T47D (cell line): ENCODE data around the gene BRD8.

Source experiments
- DNase-seq, 2 experiments: peaks; one replicate each; pipeline versions ENCODE4 v3.0.0 to v3.0.0-alpha.2; 2011 to 2012; ENCODE audit warnings: low read depth in 1 of 2, low spot score in 1 of 2
- JUND ChIP-seq: IDR thresholded peaks from 2 replicates; pipeline ENCODE4 v1.6.1; 2012; ENCODE audit warnings: low read depth
- in situ Hi-C: cut with HindIII; loops from 2 replicates; pipeline ENCODE4 v1.10.0; 2016; ENCODE audit warnings: low sequenced_read_pairs, low pct_unique_long_range_greater_than_20kb

Gene BRD8

DNA sequence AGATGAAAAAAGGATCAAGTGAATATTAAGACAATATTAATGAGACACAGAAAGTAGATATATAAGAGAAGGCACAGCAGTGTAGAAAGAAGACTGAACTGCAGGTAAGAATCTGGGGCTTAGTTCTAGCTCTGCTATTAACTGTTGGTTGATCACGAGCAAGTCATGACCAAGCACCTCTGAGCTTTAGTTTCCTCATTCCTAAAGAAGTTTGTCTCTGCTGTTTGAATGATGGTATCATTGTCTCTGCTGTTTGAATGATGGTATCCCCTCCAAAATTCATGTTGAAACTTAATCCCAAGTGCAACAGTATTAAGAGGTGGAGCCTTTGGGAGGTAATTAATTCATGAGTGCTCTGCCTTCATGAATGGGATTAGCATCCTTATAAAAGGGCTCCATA, 36.7 kb downstream of the BRD8 start:
- peak in 1 of 2 experiments; percentile 27 for DNase-seq
- TF ChIP-seq JUND, result no peak
- in situ Hi-C loops, result no loop called here

DNA sequence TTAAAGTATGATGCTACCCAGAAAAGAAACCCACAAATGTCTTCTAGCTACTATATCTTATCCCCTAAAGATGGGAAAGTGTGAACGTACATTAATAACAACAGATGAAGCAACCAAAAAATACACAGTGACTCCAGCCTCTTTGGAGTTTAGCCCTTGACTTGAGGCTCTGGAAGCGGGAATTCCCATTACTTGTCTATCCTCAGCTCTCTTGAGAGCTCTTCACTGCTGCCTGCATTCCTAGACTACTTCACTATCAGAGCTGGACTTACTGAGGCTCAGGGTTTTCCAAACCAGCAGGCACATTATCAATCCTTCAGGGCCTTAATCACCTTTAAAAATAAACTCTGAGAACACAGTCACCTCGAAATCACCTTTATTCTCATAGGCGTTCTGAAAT, 38.2 kb downstream of the BRD8 start:
- no peak for DNase-seq
- in situ Hi-C loops, result no loop called here
- no peak for TF ChIP-seq JUND

DNA sequence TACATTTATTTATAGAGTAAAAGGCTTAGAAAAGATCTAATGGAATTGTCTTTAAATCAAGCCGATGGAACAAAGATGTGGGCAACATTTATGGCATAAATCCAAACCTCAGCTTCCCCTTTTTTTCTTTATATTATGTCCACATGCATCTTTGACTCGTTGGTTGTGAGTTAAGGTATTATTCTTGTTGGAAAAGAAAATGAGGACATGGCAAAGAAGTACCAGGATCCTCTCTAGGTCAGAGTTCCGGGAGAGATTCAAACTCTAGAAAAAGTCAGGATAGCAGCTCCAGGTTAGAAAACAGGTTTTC, 38.7 kb downstream of the BRD8 start:
- in situ Hi-C loops, result no loop called here
- no peak for TF ChIP-seq JUND
- DNase-seq, result no peak

DNA sequence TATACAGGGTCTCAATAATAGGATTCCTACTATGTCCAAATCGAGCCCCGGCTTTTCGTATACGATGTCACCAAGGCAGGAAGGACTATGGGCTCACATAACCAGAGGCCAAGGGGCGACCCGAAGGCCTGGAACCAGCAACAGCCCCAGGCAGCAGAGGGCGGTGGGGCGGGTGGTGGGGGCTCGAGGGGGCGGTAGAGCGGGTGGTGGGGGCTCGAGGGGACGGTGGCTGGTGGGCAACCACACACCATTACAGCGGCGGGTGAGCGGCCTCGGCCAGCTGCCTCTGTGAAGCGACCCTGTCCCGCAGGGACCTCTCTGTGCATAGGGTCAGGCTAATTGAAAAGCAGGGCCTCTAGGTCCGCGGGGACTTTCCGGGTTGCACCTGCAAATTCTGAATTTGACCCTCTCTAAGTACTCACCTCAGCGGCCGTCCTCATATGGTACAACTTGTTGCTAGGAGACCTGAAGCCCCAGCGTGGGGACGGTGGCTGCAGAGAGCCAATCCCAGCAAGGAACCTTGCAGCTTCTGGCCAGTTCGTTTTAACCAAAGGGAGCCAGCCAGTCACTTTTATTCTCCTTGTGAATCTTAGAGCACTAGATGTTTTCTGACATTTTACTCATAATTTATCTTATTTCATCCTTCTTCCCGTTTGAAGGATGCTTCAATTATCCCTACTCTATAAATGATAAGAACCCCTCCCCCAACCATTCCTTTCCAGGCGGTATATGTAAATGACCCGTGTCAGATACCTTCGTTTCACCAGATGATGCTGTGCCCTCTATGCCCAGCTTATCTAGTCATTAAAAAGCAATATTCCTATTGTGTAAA, 39.3 kb downstream of the BRD8 start, which contains the start of gene NME5:
Gene NME5, minus strand, starts transcription at position 480 of the 832 bp plus-strand sequence. CDS start 648 bp downstream, outside the sequence.
- in situ Hi-C loops, result no loop called here
- peak; percentile 79 to 85 for DNase-seq
- no peak for TF ChIP-seq JUND

DNA sequence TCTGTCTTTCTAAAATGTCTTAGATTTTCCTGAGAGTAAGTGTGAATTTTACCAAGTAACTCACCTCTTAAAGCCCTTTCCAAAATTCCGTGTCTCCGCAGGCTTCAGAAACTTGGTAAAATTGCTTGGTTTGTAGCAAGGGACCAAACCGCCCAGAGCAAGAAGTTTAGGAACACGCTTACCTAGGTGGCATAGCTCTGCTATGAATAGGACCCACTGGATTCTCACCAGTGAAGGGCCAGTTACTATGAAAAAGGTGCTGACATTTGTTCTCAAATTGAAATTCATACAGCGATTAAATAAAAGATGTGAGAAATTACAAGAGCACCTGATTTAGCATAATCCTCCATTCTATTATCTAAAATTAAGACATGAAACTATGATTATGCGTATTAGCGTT, 45.9 kb downstream of the BRD8 start:
- TF ChIP-seq JUND, result no peak
- DNase-seq, result no peak
- in situ Hi-C loops, result no loop called here

DNA sequence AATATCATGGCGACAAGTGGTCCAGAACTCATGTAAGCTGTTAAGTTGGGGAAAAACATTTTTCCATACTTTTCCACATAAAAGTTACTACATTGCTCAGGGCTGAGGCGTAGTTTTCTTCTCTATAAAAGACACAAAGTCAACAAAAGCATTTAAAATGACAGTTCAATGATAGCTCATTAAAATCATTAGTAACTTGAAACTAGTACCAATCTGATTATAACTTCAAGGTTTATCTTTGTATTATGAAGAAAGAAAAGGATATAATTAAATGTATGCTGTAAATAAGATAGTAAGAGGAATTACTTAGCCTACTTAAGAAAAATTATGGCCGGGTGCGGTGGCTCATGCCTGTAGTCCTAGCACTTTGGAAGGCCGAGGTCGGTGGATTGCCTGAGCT, 49.1 kb downstream of the BRD8 start:
- TF ChIP-seq JUND, result no peak
- in situ Hi-C loops, result no loop called here
- DNase-seq, result no peak

DNA sequence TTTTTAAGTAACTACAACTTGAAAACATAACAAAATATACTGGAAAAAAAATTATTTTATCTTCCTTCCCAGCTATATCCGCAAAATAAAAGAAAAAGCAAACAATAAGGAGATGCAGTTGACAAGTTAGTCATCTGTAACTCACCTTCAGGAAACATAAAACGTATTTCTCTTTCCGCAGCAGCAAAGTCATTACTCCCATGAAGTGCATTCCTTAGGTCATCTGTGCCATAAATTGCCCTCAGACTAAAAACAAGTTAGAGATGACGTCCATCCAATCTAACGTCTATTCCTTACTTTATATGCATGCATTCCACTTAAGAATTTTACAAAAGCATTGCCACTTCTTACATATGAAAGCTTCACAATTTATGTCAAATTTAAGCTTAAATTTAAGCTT, 50.1 kb downstream of the BRD8 start:
- TF ChIP-seq JUND, result no peak
- in situ Hi-C loops, result no loop called here
- no peak for DNase-seq

DNA sequence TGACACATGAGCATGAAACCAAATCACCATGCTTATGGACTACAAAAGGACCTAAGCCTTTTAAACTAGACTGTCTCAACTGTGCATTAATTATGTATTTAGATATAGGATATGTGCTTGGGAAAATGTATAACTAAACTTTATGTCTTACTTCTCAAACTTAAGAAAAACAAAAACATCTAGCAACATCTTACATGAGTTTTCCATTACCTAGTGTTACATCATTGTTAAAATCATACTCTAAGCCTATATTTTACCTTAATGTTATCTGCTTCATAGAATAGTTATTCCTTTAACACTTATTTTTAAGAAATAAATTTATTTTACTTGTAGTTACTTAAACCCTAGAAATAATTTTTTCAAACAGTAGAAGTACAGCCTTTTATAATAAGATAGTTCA, 63.2 kb downstream of the BRD8 start:
- in situ Hi-C loops, result no loop called here
- no peak for DNase-seq
- TF ChIP-seq JUND, result no peak

DNA sequence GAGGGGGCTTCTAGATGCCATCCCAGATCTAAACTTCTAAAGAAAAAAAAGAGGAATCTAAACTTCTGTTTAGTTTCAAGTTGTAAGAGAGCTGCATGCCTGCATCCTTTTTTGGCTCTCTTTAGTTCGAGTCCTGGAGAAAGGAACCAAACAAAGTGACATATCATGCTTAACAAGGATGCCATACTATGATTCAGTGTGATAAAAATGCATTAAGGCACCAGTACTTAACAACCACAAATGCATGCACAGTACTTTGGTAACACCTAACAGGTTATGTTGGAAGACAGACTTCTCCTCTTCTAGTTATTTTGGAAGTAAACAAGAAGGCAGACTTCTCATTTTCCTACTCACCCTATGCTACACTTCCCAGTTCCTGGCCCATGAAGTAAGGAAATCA, 66.5 kb downstream of the BRD8 start:
- no peak for DNase-seq
- in situ Hi-C loops, result no loop called here
- TF ChIP-seq JUND, result no peak

DNA sequence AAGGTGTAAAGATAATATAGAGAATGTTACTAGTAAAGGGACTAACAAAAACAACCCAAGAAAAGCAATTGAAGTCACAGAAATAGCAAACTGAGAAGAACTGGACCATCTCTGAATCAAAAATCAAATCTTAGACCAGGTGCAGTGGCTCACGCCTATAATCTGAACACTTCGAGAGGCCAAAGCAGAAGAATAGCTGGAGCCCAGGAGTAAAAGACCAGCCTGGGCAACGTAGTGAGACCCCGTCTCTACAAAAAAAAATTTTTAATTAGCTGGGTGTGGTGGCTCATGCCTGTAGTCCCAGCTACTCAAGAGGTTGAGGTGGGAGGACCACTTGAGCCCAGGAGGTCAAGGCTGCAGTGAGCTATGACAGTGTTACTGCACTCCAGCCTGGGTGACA, 67.2 kb downstream of the BRD8 start:
- no peak for DNase-seq
- no peak for TF ChIP-seq JUND
- in situ Hi-C loops, result no loop called here

DNA sequence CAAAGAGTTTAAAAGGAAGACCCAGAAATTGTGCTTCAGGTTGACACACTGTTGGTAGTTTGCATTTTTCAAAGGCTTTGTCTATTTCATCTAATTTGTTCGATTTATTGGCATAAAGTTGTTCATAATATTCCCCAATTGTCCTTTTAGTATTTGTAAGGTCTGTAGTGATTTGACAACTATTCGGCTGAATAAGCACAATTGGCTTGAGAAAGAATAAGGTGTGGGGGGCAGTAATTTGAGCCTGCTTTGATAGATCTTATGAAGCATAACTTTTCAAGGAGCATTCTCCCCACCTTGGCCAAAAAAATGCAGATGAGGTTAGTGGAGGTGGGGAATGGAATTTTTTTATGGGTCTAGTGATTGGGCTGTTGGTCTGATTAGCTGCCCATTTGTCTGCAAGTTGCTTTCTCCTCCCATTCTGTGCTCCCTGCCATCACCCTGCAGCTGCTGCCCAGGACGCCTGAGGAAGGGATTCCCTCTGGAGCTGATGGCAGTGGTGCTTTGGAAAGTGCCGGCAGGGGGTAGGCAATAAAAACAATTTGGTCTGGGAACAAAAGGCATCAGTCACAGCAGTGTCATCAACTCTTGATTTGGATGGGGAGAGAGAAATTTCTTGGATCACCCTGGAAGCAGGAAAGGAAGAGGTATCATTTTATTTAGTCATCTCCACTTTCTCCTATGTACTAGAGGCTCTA, 68.0 kb downstream of the BRD8 start:
- TF ChIP-seq JUND, result no peak
- in situ Hi-C loops, result no loop called here
- DNase-seq, result no peak

DNA sequence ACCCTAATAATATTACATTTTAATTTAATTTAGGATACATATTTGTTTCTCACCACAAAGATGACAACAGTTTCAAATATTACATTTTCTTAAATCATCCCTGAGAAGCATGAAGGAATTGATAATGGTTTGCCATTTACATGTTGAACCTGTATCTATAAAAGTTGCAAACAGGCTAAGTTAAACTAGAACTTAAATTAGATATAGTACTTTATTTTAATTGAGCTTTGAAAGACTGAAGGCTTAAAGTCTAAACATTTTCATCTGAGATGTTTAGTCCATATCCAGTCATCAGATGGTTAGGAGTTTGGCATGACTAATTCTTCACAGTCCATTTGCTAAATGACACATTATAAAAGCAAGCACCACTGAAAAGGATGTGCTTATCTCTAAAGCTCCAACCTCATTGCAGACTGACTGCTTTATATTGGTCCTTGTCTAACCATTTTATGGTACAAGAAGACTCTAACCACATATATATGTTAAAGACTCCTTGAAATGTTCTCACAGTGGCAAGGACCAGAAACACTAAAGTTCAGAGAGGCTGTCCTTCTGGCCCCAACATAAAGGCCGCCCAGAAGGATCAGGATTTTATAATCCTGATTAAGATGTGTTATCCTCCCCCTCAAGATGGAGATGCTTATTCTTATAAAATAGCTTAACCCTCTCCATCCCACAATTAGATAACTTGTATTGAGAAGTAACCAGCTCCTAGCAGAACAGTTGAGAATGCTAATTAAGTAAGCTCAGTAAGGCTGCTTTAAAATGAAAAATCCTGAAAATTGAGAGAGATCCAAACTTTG, 68.8 kb downstream of the BRD8 start:
- DNase-seq, result no peak
- in situ Hi-C loops, result no loop called here

DNA sequence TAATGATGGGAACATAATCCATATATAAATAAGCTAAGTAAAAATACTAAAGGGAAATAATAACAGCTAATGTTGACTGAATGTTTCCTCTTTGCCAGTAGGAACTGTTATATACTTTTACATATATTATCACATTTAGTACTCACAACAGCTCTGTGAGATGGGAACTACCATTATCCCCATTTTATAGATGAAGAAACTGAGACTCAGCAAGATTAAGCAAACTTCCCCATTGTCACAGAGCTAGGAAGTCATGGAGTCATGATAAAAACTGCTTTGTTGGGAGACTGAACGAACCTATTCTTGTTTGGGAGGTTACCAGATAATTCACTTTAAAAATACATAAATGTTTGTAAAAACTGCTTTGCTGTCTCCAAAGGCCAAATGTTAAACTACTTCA, 71.2 kb downstream of the BRD8 start:
- in situ Hi-C loops, result no loop called here
- no peak for TF ChIP-seq JUND
- no peak for DNase-seq

More for the DNA sequence above, 68.8 kb downstream of the BRD8 start:
- TF ChIP-seq JUND, result no peak
